NCI-H1694 treated with DMSO at 0.1 percent for 48 hours (cell line): ENCODE measurements around the gene TSPAN31.
"Not testable (repeated sequence)": the region's sequence is repeated elsewhere in the genome, so short reads cannot be mapped to it uniquely, and the experiment has no call there.

Source experiments
- DNase-seq: peaks from one replicate; lab custom pipeline; 2025; lab: John Stamatoyannopoulos, UW

TSPAN31 gene

GRCh38 chr12:57767305-57767698 is 22.5 kb downstream of the TSPAN31 start:
- DNase-seq: no peak

GRCh38 chr12:57767876-57768275 is 23.0 kb downstream of the TSPAN31 start:
- no peak for DNase-seq

- no peak for DNase-seq
Observed at GRCh38 chr12:57769594-57769993, 24.8 kb downstream of the TSPAN31 start.

GRCh38 chr12:57770734-57771133 is 25.9 kb downstream of the TSPAN31 start:
- no peak for DNase-seq

GRCh38 chr12:57771236-57771872 is 26.5 kb downstream of the TSPAN31 start:
- peak; percentile 79 for DNase-seq

- DNase-seq: peak; percentile 90
Observed at GRCh38 chr12:57771873-57772428, 27.1 kb downstream of the TSPAN31 start, which contains the start of gene METTL1. Gene METTL1, minus strand, starts transcription at chr12:57772105. Its CDS starts 22 bp downstream, at chr12:57772083.

- peak; percentile 42 for DNase-seq
Observed at GRCh38 chr12:57772429-57773322, 27.8 kb downstream of the TSPAN31 start, which contains the start of gene EEF1AKMT3. Gene EEF1AKMT3, plus strand, starts transcription at chr12:57772614. Its CDS starts 111 bp downstream, at chr12:57772725.

GRCh38 chr12:57774634-57775033 is 29.8 kb downstream of the TSPAN31 start:
- not testable (repeated sequence) for DNase-seq

GRCh38 chr12:57775044-57775443 is 30.2 kb downstream of the TSPAN31 start:
- no peak for DNase-seq

- DNase-seq: no peak
Observed at GRCh38 chr12:57775563-57776246, 30.9 kb downstream of the TSPAN31 start.

- no peak for DNase-seq
Observed at GRCh38 chr12:57776247-57776587, 31.4 kb downstream of the TSPAN31 start.

GRCh38 chr12:57777367-57777766 is 32.5 kb downstream of the TSPAN31 start:
- no peak for DNase-seq

- no peak for DNase-seq
Observed at GRCh38 chr12:57777911-57778310, 33.1 kb downstream of the TSPAN31 start.

GRCh38 chr12:57779736-57780135 is 34.9 kb downstream of the TSPAN31 start:
- DNase-seq: no peak

- DNase-seq: no peak
Observed at GRCh38 chr12:57780284-57780897, 35.6 kb downstream of the TSPAN31 start.

GRCh38 chr12:57781244-57781643 is 36.4 kb downstream of the TSPAN31 start:
- DNase-seq: no peak

- no peak for DNase-seq
Observed at GRCh38 chr12:57781801-57782200, 37.0 kb downstream of the TSPAN31 start.

- DNase-seq: no peak
Observed at GRCh38 chr12:57782243-57782607, 37.4 kb downstream of the TSPAN31 start.

- DNase-seq: peak; percentile 75
Observed at GRCh38 chr12:57782608-57783465, 38.0 kb downstream of the TSPAN31 start, which contains the start of gene TSFM. Gene TSFM, plus strand, starts transcription at chr12:57782787. Its CDS starts 15 bp downstream, at chr12:57782802.

GRCh38 chr12:57783466-57783801 is 38.6 kb downstream of the TSPAN31 start:
- DNase-seq: no peak

GRCh38 chr12:57783861-57784260 is 39.0 kb downstream of the TSPAN31 start:
- no peak for DNase-seq
